Activated naive CD4-positive, alpha-beta T cell treated with anti-CD3 and anti-CD28 coated beads for 36 hours (primary cell): ENCODE measurements around the gene TNNT2. TPM values are rescaled to one million over a fixed set of nuclear protein-coding genes. Genes with fewer than 3 reads are reported as not detected.
A peak's percentile ranks its signal among the peaks of the same experiment; 100 is the strongest.

Experiments
- CTCF ChIA-PET: fragments of 350-600 bp; sonication (Branson Sonifier 250); formaldehyde crosslinking; loops from one replicate; lab custom pipeline; 2021; ENCODE audit warnings: antibody characterized with exemption; lab: Charles Lee
- DNase-seq: peaks from one replicate; pipeline ENCODE4 v3.0.0-alpha.2; 2020
- H3K27ac Mint-ChIP-seq: one replicate; pipeline ENCODE4 v1.8.0; 2021; ENCODE audit warnings: mild to moderate bottlenecking, mixed read lengths
- H3K27me3 Mint-ChIP-seq: one replicate; pipeline ENCODE4 v1.8.0; 2021; ENCODE audit warnings: low read depth, mixed read lengths
- H3K36me3 Mint-ChIP-seq: one replicate; pipeline ENCODE4 v1.8.0; 2021; ENCODE audit warnings: low read depth, mixed read lengths
- H3K4me1 Mint-ChIP-seq: one replicate; pipeline ENCODE4 v1.8.0; 2021; ENCODE audit warnings: low read depth, mixed read lengths
- H3K4me3 Mint-ChIP-seq: one replicate; pipeline ENCODE4 v1.8.0; 2021; ENCODE audit warnings: mild to moderate bottlenecking, moderate library complexity, mixed read lengths
- H3K9me3 Mint-ChIP-seq: one replicate; pipeline ENCODE4 v1.8.0; 2021; ENCODE audit warnings: mixed read lengths
- intact Hi-C: fragments of 100-400 bp; cut with micrococcal nuclease; formaldehyde crosslinking; loops from one replicate; pipeline ENCODE4 v1.15.1; 2023
- total RNA-seq, 2 experiments: library from RNA; stranded (reverse); gene quantifications; one replicate each; pipeline ENCODE4 v1.2.3, GENCODE V29; 2021

The TNNT2 gene
- total RNA-seq, 2 experiments from 2014 or later = not detected

DNA sequence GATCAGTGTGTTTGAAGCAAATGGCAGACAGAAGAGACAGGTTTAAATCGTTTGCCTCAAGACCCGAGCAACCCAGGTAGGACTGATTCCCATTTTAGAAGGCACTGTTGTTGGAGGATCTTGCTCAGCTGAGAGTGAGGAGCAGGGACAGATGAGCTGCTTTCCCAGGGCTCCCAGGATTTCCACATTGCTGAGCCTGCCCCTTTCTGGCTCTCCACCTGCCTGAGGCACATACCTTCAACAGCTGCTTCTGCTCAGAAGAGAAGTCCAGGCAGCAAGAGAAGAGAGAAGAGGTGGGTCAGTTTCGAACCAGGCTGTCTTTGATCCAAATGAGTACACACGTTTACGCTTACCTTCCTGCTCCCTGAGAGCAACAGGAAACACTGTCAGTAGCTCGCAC is 5.7 kb downstream of the TNNT2 start:
- intact Hi-C loops = no loop called here
- no peak overlapping the region for H3K4me3 Mint-ChIP-seq
- H3K36me3 Mint-ChIP-seq = no peaks in the 10 kb centered on the region
- CTCF ChIA-PET = interaction anchor here (0.9 to 1.9 kb wide), 2 partner anchors 11 to 34 kb away, joined by 3 to 5 read pairs; no protein-coding TSS in a partner anchor
- no peaks in the 10 kb centered on the region for H3K9me3 Mint-ChIP-seq
- no peaks in the 10 kb centered on the region for H3K4me1 Mint-ChIP-seq
- no peak overlapping the region for H3K27ac Mint-ChIP-seq
- DNase-seq = no peak
- H3K27me3 Mint-ChIP-seq = peaks cover 16% of the 10 kb centered on the region

DNA sequence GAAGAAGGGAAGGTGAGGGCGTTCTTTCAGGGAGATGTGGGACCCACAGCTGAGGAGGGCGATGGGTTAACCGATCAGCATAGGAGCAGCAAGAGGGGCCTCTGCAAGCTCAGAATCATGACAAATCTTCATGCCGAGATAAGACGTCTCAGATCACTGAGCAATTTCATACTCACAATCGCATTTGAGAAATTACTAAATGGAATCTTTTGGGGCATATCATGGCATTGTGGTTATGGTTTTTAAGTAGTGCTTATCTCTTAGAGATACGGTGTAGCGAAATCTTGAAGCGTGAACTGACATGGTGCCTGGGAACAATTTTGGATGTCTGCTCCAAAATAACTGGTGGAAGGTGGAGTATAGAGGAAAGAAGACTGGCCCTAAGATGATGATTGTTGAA is 6.2 kb downstream of the TNNT2 start:
- H3K9me3 Mint-ChIP-seq = no peaks in the 10 kb centered on the region
- H3K4me1 Mint-ChIP-seq = no peaks in the 10 kb centered on the region
- DNase-seq = no peak
- H3K27me3 Mint-ChIP-seq = peaks cover 16% of the 10 kb centered on the region
- no peak overlapping the region for H3K27ac Mint-ChIP-seq
- CTCF ChIA-PET = no interaction called here
- H3K36me3 Mint-ChIP-seq = no peaks in the 10 kb centered on the region
- intact Hi-C loops = no loop called here
- no peak overlapping the region for H3K4me3 Mint-ChIP-seq

DNA sequence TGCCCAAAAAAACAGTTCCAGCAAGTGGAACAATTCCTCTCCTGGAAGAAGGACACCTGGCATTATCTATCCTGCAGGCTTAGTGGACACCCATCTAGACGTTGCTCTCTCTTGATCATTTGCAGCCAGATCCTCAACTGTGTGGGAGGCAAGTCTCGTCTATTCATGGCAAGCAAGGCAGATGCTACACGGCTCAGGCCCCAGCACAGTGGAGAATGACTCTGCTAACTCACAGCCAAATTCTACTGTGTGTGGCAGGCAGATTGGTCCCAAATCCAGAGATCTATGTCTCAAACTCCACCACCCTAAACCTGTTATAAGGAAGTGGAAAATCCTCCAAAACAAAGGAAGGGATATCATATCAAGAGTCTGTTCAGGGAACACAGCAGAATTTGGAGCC is 7.0 kb downstream of the TNNT2 start:
- CTCF ChIA-PET = no interaction called here
- no peak overlapping the region for H3K27ac Mint-ChIP-seq
- intact Hi-C loops = no loop called here
- no peak overlapping the region for H3K4me3 Mint-ChIP-seq
- no peaks in the 10 kb centered on the region for H3K36me3 Mint-ChIP-seq
- no peaks in the 10 kb centered on the region for H3K9me3 Mint-ChIP-seq
- peaks cover 14% of the 10 kb centered on the region for H3K27me3 Mint-ChIP-seq
- H3K4me1 Mint-ChIP-seq = no peaks in the 10 kb centered on the region
- no peak for DNase-seq

DNA sequence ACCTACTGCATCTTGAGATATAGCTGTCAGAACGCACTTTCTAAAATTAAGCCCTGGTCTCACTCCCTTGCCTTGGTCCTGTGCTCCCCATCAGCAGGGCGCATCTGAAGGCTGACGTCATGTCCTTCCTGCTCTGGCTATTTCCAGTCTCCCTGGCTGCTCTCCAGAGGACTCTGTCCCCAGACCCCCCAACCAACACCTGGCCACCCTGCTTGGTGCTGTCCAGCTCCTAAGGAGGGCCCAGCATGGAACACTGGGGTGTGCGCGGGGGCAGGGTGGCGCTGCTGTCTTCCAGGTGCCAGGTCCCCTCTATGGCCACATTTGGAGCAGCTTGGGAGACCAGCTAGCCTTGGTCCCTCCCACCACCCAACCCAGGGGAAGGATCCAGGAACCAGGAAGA is 8.3 kb downstream of the TNNT2 start:
- no peaks in the 10 kb centered on the region for H3K36me3 Mint-ChIP-seq
- H3K27me3 Mint-ChIP-seq = peaks cover 14% of the 10 kb centered on the region
- no peak for DNase-seq
- CTCF ChIA-PET = interaction anchor here (0.8 kb wide), 1 partner anchor 66 kb away, joined by 3 read pairs; no protein-coding TSS in a partner anchor
- no peaks in the 10 kb centered on the region for H3K4me1 Mint-ChIP-seq
- no peak overlapping the region for H3K4me3 Mint-ChIP-seq
- H3K27ac Mint-ChIP-seq = no peak overlapping the region
- H3K9me3 Mint-ChIP-seq = no peaks in the 10 kb centered on the region
- intact Hi-C loops = no loop called here

DNA sequence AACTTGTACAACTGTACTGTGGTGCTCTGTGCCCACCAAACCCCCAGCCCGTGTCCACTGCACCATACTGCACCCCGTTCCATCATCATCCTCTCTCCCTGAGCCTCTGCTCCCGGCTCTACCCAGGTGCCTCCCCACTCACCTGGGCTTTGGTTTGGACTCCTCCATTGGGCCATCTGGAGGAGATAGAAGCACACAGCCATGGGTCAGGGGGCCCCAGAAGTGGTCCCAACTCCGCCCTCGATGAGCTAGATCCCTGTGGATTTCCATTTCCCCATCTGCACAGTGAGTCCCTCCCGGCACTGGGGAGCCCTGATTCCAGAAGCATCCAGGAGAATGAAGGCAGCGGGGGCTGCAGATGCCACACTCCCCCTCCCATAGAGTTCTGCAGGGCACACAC is 10.8 kb downstream of the TNNT2 start:
- H3K4me3 Mint-ChIP-seq = no peak overlapping the region
- H3K4me1 Mint-ChIP-seq = no peaks in the 10 kb centered on the region
- H3K9me3 Mint-ChIP-seq = no peaks in the 10 kb centered on the region
- CTCF ChIA-PET = no interaction called here
- no peaks in the 10 kb centered on the region for H3K36me3 Mint-ChIP-seq
- H3K27ac Mint-ChIP-seq = no peak overlapping the region
- no peak for DNase-seq
- intact Hi-C loops = no loop called here
- H3K27me3 Mint-ChIP-seq = peaks cover 10% of the 10 kb centered on the region

DNA sequence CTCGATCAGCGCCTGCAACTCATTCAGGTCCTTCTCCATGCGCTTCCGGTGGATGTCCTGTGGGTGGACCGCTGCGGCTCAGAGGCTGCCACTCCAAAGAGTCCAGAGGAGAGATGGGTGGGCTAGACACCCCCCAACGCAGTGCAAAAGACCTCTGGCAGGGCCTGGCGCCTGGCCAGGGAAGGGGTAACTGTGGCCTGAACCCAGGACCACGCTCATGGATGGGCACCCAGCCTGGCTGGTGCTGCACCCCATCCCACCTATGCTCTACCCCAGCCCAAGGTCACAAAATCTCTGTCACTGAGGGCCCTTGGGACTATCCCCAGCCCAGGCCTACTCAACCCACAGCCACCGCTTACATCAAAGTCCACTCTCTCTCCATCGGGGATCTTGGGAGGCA is 12.2 kb downstream of the TNNT2 start:
- DNase-seq = no peak
- Mint-ChIP-seq H3K27ac (no peak overlapping the region), H3K27me3 (peaks cover 10% of the 10 kb centered on the region), H3K9me3 (no peaks in the 10 kb centered on the region), H3K4me1 (no peaks in the 10 kb centered on the region), H3K36me3 (no peaks in the 10 kb centered on the region), H3K4me3 (no peak overlapping the region)
- intact Hi-C loops = no loop called here
- CTCF ChIA-PET = no interaction called here

DNA sequence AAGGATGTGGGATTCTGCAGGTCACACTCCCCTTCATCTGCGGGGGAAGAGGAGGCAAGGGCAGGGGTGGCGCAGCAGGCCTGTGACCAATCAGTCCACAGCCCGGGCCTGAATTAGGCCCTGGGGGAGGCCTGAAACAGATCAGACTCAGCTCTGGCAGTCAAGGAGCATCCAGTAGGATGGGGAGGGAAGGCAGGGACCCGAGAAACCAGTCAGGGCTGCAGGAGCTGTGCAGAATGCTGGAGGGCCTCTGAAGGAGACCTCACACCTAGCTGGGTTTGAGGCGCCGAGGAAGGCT is 12.7 kb downstream of the TNNT2 start:
- H3K27ac Mint-ChIP-seq = no peak overlapping the region
- H3K4me1 Mint-ChIP-seq = no peaks in the 10 kb centered on the region
- H3K36me3 Mint-ChIP-seq = no peaks in the 10 kb centered on the region
- intact Hi-C loops = no loop called here
- no peak for DNase-seq
- CTCF ChIA-PET = no interaction called here
- peaks cover 10% of the 10 kb centered on the region for H3K27me3 Mint-ChIP-seq
- no peak overlapping the region for H3K4me3 Mint-ChIP-seq
- no peaks in the 10 kb centered on the region for H3K9me3 Mint-ChIP-seq

DNA sequence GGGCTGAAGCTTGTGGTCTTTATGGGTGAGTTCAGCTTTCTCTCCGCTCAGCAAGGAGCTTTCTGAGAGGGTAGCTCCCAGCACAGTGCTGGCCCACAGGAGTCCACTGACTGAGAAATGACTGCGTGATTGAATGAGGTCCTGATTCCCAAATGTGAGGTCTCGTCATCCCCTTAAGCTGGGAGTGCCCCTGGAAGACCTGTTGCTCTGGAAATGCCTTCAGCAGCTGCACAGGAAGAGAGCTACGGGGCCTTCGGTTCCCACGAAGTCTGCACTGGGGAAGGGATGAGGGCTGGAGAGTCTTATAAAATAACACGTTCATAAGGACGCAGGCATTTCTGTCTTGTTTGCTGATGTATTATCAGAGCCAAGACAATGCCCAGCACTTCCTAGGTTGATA is 14.0 kb downstream of the TNNT2 start:
- CTCF ChIA-PET = interaction anchor here (1.0 to 4.2 kb wide), 7 partner anchors 8 to 149 kb away, joined by 3 to 34 read pairs (median 4); no protein-coding TSS in a partner anchor
- Mint-ChIP-seq H3K4me1 (no peaks in the 10 kb centered on the region), H3K36me3 (no peaks in the 10 kb centered on the region), H3K27me3 (peaks cover 3% of the 10 kb centered on the region), H3K27ac (no peak overlapping the region), H3K9me3 (no peaks in the 10 kb centered on the region), H3K4me3 (no peak overlapping the region)
- intact Hi-C loops = no loop called here
- no peak for DNase-seq

DNA sequence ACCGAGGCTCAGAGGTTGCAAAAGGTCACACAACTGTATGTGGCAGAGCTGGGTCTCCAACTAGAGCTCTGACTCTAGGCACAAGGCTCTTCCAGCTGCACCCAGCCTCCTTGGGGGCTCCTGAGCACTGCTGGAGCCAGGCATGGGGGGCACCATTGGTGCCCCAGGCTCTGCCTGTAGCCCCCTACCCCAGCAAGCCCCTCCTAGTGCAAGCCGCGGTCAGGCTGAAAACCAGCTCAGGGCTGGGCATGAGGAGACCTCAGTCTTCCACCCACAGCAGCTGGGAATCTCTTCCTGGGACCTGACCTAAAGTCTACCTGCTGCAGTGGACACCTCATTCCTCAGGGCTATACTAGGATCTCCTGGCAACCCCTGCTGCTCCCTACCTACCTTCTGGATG is 14.6 kb downstream of the TNNT2 start:
- no peak overlapping the region for H3K27ac Mint-ChIP-seq
- H3K4me3 Mint-ChIP-seq = no peak overlapping the region
- intact Hi-C loops = no loop called here
- no peaks in the 10 kb centered on the region for H3K9me3 Mint-ChIP-seq
- H3K36me3 Mint-ChIP-seq = no peaks in the 10 kb centered on the region
- H3K4me1 Mint-ChIP-seq = no peaks in the 10 kb centered on the region
- H3K27me3 Mint-ChIP-seq = peaks cover 3% of the 10 kb centered on the region
- DNase-seq = no peak
- CTCF ChIA-PET = interaction anchor here (0.8 to 4.2 kb wide), 8 partner anchors 9 to 148 kb away, joined by 3 to 34 read pairs (median 4); no protein-coding TSS in a partner anchor

DNA sequence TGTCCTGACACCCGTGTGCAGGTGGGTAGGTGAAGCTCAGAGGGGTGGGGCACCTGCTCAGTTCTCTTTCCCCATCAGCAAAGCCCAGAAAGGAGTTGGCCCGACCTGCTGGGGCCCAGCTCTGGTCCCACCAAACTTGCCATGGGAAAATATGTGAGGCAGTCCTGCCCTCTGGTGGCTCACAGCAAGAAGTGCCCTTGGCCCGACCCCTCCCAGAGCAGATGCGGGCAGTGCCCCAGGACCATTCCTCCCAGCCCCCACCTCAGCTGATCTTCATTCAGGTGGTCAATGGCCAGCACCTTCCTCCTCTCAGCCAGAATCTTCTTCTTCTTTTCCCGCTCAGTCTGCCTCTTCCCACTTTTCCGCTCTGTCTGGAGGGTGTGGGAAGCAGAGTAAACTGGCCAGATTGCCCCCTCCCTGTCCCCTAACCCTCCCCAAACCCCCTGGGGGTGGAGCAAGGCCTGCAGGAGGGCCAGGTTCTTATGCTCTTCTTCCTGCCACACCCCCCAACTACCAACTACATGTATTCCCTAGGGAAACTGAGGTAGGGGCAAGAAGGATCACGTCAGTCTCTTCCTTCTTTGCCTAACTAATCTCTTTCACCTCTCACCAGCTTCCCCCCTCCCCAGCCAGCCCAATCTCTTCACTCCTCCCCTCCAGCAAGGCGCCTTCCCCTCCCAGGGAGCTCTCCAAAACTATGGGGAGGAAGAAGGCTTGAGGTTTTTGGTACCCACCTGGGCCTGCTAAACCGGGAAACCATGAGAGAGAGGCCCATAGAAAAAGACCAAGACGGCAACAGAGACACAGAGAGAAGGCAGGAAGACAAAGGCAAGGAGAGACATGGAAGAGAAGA is 15.6 kb downstream of the TNNT2 start:
- Mint-ChIP-seq H3K36me3 (no peaks in the 10 kb centered on the region), H3K27ac (no peak overlapping the region), H3K9me3 (no peaks in the 10 kb centered on the region), H3K27me3 (no peaks in the 10 kb centered on the region), H3K4me1 (no peaks in the 10 kb centered on the region), H3K4me3 (no peak overlapping the region)
- CTCF ChIA-PET = interaction anchor here (0.7 to 4.2 kb wide), 14 partner anchors 11 to 147 kb away, joined by 3 to 34 read pairs (median 4); partner anchors contain the start of gene TNNT2
- peak; percentile 58 for DNase-seq
- intact Hi-C loops = loop anchor here (1.0 kb wide), 2 partner anchors 53 to 108 kb away; no protein-coding TSS in a partner anchor

DNA sequence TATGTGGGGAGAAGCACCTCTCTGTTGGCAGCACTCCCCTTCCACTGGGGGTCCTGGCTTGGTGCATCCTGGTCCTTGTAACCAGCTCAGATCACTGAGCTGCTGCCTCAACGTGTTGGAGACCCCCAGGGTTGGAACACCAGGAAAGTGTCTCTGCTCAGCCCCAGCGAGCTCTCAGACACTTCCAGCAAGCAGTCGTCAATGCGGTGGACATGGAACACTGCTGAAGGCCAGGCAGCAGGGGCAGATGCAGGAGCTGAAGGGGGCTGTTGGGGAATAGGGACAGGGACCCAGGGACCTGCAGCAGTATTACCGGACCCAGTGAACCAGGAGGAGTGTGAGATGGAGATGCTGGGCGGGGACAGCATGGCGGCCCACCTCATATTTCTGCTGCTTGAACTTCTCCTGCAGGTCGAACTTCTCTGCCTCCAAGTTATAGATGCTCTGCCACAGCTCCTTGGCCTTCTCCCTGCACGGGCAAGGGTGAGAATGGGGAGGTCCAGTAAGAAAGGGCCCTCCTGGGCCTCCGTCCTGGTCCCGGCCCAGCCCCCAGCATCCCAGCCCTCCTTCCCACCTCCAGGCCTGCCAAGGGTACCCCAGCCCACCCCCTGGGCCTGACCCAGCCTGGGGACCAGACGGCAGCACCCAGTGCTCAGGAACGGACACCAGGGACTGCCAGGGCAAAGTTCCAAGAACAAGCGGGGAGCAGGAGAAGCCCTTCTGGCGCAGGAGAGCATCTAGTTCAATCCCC is 16.4 kb downstream of the TNNT2 start:
- H3K4me3 Mint-ChIP-seq = no peak overlapping the region
- no peak for DNase-seq
- no peaks in the 10 kb centered on the region for H3K36me3 Mint-ChIP-seq
- H3K4me1 Mint-ChIP-seq = no peaks in the 10 kb centered on the region
- intact Hi-C loops = loop anchor here (1.0 kb wide), 2 partner anchors 52 to 107 kb away; no protein-coding TSS in a partner anchor
- CTCF ChIA-PET = interaction anchor here (0.7 to 4.2 kb wide), 9 partner anchors 12 to 138 kb away, joined by 3 to 34 read pairs (median 4); partner anchors contain the start of gene TNNT2
- no peak overlapping the region for H3K27ac Mint-ChIP-seq
- no peaks in the 10 kb centered on the region for H3K27me3 Mint-ChIP-seq
- no peaks in the 10 kb centered on the region for H3K9me3 Mint-ChIP-seq

DNA sequence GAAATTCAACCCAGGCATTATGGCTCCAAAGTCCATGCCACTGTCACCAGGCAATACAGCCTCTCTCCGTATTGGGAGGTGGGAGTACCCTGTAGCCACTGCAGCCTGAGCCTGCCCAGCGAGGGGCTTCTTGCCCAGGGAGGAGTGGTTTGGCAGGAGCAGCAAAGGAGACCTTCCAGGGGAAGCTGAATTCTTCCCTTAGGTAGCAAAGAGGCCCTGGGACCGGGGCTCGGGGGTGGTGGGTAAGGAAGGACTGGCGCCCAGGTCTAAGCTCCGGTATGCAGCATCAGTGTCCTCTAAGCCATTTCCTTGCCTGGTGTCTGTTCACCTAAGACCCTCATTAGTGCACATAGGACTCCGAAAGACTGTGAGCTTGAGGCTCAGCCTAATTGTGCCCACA is 17.0 kb downstream of the TNNT2 start:
- Mint-ChIP-seq H3K36me3 (no peaks in the 10 kb centered on the region), H3K27ac (no peak overlapping the region), H3K9me3 (no peaks in the 10 kb centered on the region), H3K27me3 (no peaks in the 10 kb centered on the region), H3K4me1 (no peaks in the 10 kb centered on the region), H3K4me3 (no peak overlapping the region)
- DNase-seq = no peak
- intact Hi-C loops = no loop called here
- CTCF ChIA-PET = interaction anchor here (0.8 to 4.2 kb wide), 6 partner anchors 11 to 137 kb away, joined by 3 to 34 read pairs (median 4); no protein-coding TSS in a partner anchor
